Hematopoietic multipotent progenitor cell (in vitro differentiated cells): ENCODE measurements around the gene SFMBT2. TPM values are rescaled to one million over a fixed set of nuclear protein-coding genes. Genes with fewer than 3 reads are reported as not detected.

ENCODE experiments used
- DNase-seq, 3 donors: peaks; one replicate each; pipeline ENCODE4 v3.0.0-alpha.2; 2011 to 2015; ENCODE audit warnings: low read depth in 2 of 3, low spot score in 2 of 3
- total RNA-seq: library from RNA; depleted of rRNA; stranded (reverse); fragments of >200 nt; gene quantifications from one replicate; pipeline ENCODE4 v1.2.3, GENCODE V29; 2012

The SFMBT2 gene
- total RNA-seq, 1 donor: 4.3 TPM

- DNase-seq: no peak
These were observed 37.8 kb downstream of the SFMBT2 start for GRCh38 chr10:7373039-7373438.

DNA sequence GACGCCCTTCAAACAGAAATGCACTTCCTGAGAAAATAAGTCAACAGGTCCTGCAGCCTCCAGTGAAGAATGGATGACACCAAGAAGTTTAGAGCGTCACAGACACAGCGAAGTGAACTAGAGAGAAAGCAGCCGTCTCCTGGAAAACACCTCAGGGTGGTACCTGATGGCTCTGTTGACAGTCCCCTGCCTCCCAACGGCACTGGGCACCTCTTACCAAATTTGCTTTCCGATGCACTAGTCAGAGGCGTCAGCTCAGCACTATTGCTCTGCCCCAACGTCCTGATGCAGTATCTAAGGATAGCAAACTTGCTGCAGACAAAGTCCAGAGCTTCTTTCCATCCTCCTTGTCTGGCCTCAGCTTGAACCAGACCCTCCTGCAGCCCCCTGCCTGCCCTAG is 38.3 kb downstream of the SFMBT2 start:
- DNase-seq: no peak

DNA sequence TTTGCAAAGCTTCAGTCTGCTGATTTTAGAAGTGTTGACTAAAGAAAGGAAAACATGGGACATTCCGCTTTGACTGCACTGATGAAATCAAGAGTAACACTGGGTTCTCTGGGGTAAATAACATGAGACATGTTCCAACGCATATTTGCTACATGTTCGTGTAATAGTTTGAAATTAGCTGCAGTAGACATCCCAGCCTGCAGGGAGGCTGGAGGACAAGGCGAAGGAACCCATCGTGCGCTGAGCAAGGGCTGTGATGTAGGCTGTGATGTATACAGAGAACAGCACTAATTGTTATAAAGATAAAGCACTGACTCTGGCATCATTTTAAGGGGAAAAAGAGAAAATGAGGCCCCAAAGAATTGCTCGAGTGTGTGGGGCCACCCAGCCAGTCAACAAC is 40.3 kb downstream of the SFMBT2 start:
- DNase-seq: no peak

DNA sequence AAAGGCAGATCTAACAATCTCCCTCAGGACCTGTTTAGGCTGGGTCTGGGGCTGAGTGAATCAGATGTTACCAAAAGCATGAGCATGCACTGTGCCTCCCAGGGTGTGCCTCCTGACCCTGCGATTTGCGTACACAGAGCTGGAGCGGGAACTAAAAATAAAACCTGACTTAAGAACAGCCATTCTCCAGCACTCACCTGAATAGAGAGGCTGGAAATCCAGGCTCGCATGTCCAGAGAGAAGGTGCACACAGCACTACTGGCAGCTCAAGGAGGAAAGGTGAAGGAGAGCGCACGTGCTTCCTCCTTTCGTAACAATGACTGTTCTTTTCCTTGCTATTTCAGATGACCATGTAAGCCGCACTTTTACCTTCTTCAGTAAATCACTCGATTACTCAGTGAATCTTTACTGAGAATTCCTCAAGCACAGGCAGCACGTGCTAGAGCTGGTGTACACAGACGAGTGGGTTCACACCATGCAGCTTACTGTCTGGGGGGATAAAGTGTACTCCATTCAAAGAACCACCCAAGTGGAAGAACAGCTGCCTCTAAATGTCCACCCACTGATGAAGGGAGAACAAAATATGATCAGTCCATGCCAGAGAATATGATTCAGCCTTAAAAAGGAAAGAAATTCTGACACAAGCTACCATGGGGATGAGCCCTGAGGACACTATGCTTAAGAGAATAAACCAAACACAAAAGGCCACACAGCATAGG is 45.6 kb downstream of the SFMBT2 start:
- no peak for DNase-seq

DNA sequence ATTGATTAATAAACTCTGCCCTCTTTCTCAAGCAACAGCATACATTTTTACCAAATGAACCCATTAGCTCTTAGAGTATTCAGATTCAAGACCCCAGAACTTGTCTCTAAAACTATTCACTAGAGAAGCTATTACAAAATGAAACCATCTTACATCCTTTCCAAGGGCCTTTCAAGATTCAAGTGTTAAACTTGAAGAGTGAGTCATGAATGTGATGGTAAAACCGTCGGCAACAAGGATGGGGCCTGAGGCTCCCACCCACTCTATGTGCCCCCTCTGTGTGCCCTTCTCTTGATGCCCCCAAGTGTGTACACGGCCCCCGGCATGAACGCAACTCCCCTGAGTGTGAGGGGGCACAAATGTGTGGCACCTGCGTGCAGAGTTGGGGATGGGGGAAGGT is 46.4 kb downstream of the SFMBT2 start:
- no peak for DNase-seq

DNA sequence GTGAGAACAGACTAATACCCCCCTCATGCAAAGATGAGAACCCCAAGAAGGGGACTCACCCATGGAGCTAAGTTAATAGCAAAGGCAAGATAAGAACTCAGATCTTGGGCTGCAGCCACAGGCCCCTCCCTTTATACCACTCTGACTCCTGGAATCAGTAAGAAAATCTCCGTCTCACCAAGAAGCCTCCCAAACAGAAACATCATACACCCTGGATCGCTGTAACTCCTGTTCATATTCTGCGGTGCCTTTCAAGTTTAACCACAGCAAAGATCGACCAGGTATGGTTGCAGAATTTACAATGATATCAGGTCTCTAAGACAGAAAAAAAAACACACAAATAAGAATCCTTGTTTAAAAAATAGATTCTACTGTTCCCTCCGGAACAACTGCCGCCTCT is 47.1 kb downstream of the SFMBT2 start:
- no peak for DNase-seq

GRCh38 chr10:7362471-7362870 is 48.4 kb downstream of the SFMBT2 start:
- no peak for DNase-seq

DNA sequence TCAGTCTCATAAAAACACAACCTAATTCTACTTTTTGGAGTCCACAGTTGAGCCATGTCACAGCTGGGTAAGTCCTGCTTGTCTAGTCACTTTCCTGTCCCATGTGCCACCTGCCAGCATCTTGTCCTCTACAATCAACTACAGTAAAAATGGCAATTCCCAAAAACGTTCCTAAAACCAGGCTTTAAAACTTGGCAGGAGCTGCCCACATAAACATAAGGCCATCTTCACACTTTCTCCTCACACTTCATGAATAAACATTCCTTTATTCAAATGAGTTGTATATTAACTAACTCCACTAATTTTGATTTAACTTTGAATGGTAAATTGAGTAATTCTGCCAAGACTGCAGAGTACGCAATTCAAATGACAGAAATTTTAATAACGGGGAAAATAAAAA is 49.5 kb downstream of the SFMBT2 start:
- DNase-seq: no peak

DNA sequence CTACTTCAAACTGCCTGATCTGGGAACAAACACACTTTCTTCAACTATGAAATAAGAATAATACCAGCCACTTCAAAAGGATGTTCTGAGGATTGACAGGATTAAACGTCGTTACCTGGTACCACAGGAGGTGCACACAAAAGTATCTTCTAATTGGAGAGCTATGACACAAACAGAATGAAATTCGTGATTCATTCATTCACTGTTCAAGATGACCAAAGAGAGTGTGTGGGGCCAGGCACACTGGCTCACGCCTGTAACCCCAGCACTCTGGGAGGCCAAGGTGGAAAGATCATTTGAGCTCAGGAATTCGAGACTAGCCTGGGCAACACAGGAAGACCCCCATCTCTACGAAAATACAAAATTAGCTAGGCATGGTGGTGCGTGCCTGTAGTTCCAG is 50.9 kb downstream of the SFMBT2 start:
- DNase-seq: no peak

DNA sequence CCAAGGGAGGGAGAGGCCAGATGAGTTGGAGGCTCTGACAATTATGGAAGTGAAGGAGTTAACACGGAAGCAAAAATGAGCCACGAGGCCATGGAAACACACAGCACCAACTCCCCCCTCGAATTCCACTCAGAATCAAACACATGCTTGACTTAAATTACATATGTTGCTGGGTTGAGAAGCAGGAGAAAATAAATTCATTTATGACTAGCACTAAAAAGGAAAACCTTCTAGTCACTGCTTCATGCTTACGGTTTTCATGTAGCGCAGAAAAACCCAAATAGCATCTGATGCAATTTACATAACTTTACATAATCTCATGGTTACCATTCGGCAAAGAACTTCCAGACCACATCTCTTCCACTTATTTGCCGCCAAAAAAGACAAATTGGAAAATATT is 51.5 kb downstream of the SFMBT2 start:
- DNase-seq: no peak

- DNase-seq: no peak
These were observed 53.6 kb downstream of the SFMBT2 start for GRCh38 chr10:7357193-7357592.

DNA sequence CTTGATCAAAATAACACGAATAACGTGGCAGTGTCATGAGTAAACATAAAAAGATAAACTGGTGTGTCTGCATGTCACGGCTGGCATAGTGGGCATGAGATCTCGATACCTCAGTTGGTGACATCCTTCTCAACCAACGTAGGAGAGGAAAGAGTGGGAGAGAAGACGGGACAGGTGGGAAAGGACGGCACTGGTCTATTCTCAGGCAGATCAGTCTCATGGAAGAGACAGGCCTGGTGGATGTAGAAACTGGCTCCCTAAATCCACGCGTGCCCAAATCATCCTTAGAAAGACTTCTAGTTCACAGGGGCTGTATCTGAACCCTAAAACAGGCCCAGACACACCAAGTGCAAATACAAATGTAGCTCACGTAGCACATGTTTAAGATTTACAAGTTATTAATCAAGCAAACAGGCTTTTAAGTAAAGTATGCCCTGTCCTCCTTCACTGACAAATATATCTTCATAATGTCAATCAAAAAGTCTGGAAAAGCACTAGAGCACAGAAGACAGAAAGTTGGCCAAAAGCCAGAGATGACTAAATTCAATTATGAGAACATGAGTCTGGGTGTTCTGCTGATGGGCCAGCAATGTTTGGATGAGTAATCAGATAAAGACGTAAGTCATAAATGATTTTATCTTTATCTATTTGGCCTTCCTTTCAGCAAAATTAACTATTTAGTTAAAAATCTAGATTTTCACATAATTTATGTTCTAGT is 56.3 kb downstream of the SFMBT2 start:
- no peak for DNase-seq

DNA sequence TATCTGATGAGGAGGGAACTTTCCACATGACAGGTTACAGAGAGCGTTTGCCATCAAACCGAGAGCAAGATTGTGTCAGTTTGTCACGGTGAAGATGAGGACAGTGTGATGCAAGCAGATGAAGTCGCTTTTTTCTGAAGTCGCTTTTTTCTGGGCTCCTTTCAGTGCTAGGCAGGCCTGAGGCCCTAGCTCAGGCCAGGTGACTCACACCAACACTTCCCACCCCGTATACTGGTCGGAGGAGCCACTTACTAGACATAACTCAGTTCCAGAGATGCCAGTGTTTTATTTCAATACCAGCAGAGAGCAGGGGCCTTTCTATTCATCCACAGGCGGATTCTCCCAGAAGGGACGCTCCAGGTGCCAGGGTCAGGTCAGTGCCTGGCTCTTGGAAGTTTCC is 58.9 kb downstream of the SFMBT2 start:
- DNase-seq: no peak

GRCh38 chr10:7350541-7351195 is 60.2 kb downstream of the SFMBT2 start:
- DNase-seq: no peak

GRCh38 chr10:7345717-7346116 is 65.1 kb downstream of the SFMBT2 start:
- DNase-seq: no peak

DNA sequence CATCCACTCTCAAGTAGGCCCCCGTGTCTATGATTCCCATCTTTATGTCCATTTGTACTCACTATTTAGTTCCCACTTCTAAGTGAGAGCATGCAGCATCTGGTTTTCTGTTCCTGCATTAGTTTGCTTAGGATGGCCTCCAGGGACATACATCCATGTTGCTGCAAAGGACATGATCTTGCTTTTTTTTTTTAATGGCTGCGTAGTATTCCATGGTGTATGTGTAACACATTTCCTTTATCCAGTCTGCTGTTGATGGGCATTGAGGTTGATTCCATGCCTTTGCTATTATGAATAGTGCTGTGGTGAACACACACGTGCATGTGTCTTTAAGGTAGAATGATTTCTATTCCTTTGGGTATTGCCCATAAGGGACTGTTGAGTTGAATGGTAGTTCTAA is 67.8 kb downstream of the SFMBT2 start:
- DNase-seq: no peak

DNA sequence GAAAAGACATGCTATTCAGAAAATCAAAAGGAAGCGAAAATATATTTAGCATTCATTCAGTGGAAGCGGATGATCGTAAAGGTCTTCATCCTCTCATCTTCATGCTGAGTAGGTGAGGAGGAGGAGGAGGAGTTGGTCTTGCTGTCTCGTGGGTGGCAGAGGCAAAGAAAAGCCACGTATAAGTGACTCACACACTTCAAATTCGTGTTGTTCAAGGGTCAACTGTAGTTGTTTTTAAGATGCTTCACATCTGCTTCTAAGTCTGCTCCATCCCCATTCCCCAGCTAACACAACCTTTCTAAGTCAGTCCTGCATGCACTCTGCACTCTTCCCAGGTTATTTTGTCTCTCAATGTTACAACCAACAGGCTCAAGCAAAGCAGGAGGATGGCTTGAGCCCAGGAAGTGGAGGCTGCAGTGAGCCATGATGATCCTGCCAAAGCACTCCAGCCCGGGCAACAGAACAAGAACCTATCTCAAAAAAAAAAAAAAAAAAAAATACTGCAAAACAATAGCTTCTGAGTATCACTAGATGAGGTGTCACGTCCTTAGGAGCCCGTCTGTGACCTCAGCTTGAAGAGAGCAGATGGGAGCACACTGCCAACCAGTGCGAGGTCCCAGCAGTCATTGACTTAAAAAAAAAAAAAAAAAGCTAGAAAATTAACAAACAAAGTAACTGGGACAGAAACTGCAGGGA is 70.5 kb downstream of the SFMBT2 start:
- DNase-seq: no peak

DNA sequence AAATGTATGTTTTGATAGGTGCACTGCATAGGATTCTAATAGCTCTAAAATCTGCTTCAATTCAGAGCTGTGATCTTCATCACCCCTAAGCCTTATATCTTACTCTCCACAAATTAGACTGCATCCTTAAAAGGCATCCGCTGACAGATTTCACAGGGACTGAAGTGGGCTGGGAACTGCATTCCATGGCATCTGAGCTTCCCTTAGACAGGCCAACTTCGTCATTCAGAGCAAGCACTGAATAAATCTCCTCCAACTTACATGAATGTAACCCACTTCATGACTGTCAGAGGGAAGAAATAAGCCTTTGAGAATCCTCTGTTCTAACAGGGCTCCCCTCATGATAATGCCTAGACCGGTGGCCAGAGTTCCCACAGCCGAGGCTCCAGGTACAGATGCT is 71.3 kb downstream of the SFMBT2 start:
- no peak for DNase-seq

DNA sequence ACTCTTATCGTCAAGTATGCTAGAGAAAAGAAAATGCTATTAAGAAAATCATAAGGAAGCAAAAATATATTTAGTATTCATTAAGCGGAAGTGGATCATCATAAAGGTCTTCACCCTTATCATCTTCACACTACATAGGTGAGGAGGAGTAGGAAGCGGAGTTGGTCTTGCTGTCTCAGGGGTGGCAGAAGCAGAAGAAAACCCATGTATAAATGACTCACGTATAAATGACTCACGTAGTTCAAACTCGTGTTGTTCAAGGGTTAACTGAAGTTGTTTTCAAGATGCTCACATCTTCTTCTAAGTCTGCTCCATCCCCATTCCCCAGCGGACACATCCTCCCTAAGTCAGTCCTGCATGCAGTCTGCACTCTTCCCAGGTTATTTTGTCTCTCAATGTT is 72.4 kb downstream of the SFMBT2 start:
- DNase-seq: no peak

DNA sequence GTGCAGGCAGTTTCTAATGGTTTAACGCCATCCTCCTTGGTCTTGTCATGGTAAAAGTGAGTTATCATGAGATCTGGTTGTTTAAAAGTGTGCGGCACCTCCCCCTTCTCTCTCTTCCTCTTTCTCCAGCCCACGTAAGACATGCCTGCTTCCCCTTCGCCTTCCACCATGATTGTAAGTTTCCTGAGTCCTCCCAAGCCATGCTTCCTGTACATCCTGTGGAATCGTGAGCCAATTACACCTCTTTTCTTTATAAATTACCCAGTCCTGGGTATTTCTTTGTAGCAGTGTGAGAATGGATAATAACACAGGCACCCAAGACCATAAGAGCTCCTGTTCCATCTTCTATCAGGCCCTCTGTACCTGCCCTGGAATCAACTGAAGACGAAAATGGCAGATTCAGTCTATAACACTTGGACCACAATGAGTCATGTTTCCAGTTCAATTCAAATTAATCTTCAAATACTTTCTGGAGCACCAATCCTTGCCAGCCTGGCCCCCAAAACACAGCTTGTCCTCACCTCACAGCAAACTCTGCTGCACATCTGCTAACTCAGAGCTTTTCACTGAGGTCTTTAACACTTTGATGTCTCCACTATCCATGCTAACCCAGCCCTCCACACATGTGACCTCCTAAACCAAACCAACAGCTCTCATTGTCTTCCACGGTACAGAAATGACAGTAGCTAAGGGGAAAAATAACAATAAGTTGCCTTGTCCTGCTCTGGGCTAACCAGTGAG is 73.2 kb downstream of the SFMBT2 start:
- DNase-seq: peak in 1 of 3 donors; percentile 68

DNA sequence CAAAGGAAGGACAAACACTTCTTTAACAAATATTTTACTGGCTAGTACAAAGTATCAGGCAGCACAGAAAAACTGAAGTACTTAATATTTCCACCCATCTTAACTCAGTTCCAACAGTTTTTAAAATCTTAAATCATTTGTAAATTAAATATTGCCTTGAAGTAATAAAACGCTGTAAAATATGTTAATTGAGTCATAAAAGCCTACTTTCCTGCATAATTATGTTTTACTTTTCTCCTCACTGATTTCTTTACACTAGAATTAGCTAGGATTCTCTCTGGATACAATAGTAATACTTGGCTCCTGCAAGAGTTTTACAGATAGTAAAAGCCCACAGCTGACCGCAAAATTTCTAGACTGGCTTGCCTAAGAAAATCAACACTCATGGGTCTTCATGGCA is 74.9 kb downstream of the SFMBT2 start:
- DNase-seq: no peak
